ENCODE data around the gene GET4. TPM values are rescaled to one million over a fixed set of nuclear protein-coding genes. Genes with fewer than 3 reads are reported as not detected.

GET4 gene
- total RNA-seq, 1 donor from 2014 or later: 17.2 TPM

DNA sequence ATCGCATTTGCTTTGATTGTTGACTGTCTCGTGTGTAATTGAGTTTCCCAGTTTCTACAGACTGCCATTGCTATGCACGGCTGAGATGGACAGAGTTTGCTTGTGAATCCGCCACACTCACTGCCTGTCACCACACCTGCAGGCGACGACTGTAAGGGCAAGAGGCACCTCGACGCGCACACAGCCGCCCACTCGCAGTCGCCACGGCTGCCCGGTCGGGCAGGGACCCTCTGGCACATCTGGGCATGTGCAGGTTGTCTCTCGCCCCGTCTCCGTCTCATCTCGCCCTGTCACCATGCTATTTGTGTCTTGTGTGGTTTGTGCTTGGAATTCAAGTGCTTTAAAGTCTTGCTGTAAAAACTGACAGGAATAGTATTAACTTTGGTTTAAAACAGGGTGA lies 26.6 kb upstream of the GET4 start:
- no peaks in the 10 kb centered on the region for H3K4me1 ChIP-seq
- Mint-ChIP-seq H3K27ac (no peak overlapping the region), H3K36me3 (peaks cover 35% of the 10 kb centered on the region), H3K9me3 (peaks cover 3% of the 10 kb centered on the region), H3K4me1 (no peaks in the 10 kb centered on the region), H3K27me3 (ENCODE audit: insufficient read depth, low read depth) (peaks cover 2% of the 10 kb centered on the region), H3K4me3 (no peak overlapping the region)
- no peak for TF ChIP-seq EZH2phosphoT487 (IDR thresholded peaks at IDR 0.05)
- TF ChIP-seq, protein P1, sequence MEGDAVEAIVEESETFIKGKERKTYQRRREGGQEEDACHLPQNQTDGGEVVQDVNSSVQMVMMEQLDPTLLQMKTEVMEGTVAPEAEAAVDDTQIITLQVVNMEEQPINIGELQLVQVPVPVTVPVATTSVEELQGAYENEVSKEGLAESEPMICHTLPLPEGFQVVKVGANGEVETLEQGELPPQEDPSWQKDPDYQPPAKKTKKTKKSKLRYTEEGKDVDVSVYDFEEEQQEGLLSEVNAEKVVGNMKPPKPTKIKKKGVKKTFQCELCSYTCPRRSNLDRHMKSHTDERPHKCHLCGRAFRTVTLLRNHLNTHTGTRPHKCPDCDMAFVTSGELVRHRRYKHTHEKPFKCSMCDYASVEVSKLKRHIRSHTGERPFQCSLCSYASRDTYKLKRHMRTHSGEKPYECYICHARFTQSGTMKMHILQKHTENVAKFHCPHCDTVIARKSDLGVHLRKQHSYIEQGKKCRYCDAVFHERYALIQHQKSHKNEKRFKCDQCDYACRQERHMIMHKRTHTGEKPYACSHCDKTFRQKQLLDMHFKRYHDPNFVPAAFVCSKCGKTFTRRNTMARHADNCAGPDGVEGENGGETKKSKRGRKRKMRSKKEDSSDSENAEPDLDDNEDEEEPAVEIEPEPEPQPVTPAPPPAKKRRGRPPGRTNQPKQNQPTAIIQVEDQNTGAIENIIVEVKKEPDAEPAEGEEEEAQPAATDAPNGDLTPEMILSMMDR (IDR thresholded peaks at IDR 0.05): no peak
- no peak for TF ChIP-seq EZH2 (IDR thresholded peaks at IDR 0.05)
- H3K9me3 ChIP-seq (ENCODE audit: low read depth): no peaks in the 10 kb centered on the region
- DNase-seq (ENCODE audit: low spot score): no peak
- H2AFZ ChIP-seq (replicated peaks): no peak overlapping the region
- H3K36me3 ChIP-seq: no peaks in the 10 kb centered on the region
- no peak overlapping the region for H3K27ac ChIP-seq
- peaks cover 21% of the 10 kb centered on the region for H3K79me2 ChIP-seq (ENCODE audit: low read depth)
- no peak overlapping the region for H3K4me3 ChIP-seq
- H3K9ac ChIP-seq: no peak overlapping the region
- H3F3A ChIP-seq (ENCODE audit: low read depth): no peaks in the 10 kb centered on the region
- H3K27me3 ChIP-seq: no peaks in the 10 kb centered on the region
- no peaks in the 10 kb centered on the region for H4K20me1 ChIP-seq (ENCODE audit: low read depth)
- no peak overlapping the region for H3K4me2 ChIP-seq

DNA sequence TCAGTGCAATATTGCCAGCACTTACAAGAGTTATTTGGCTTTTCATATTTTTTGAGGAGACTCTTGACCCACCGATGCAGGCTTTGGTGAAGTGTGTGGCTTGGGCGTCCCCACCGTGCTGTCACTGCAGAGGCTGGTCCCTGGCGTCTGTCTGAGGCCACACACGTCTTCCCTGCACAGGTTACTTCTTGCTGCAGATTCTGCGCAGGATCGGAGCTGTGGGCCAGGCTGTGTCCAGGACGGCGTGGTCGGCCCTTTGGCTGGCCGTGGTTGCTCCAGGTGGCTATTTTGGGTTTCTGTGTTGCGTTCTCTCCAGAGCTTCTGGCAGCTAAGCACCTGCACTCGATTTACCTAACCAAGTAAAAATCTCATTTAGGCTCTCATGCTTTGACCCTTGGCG lies 25.1 kb upstream of the GET4 start:
- peaks cover 29% of the 10 kb centered on the region for H3K36me3 Mint-ChIP-seq

DNA sequence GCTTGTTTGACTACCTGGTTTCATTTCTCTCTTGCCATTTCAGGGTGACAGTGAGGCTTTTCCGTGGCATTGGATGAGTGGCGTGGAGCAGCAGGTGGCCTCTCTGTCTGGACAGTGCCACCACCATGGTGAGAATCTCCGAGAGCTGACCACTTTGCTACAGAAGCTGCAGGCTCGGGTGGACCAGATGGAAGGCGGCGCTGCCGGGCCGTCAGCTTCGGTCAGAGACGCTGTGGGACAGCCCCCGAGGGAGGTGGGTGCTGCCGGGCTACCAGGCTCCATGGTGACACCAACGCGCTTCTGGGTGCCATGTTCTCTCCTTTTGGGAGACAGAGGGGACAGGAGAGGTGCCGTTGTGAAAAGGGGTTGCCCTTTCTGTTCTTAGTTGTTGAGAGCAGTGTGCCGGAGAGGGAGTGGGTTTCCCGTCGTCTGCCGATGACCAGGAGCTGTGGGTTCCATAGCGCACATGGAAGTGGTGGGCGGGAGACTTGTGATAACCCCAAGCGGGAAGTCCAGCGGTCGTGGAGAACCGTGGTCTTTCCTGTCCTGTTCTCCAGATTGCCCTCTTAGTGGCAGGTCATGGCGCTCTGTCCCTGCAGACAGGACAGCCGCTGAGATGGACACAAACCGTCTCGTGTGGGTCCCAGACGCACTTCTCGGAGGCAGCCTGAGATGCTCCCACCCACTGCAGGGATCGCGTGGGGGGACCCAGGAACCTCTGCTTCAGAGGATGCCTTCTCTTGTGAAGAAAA lies 22.8 kb upstream of the GET4 start:
- Mint-ChIP-seq H3K9me3 (no peaks in the 10 kb centered on the region), H3K27ac (no peak overlapping the region), H3K36me3 (peaks cover 30% of the 10 kb centered on the region), H3K4me3 (no peak overlapping the region), H3K27me3 (ENCODE audit: insufficient read depth, low read depth) (peaks cover 2% of the 10 kb centered on the region), H3K4me1 (no peaks in the 10 kb centered on the region)
- H3K4me1 ChIP-seq: no peaks in the 10 kb centered on the region
- H3K36me3 ChIP-seq: no peaks in the 10 kb centered on the region
- no peaks in the 10 kb centered on the region for H3K9me3 ChIP-seq (ENCODE audit: low read depth)
- H3K79me2 ChIP-seq (ENCODE audit: low read depth): peaks cover 3% of the 10 kb centered on the region
- H4K20me1 ChIP-seq (ENCODE audit: low read depth): no peaks in the 10 kb centered on the region
- H3K4me2 ChIP-seq: no peak overlapping the region
- H3K27ac ChIP-seq: no peak overlapping the region
- no peak overlapping the region for H2AFZ ChIP-seq (replicated peaks)
- H3K27me3 ChIP-seq: no peaks in the 10 kb centered on the region
- H3F3A ChIP-seq (ENCODE audit: low read depth): no peaks in the 10 kb centered on the region
- H3K4me3 ChIP-seq: no peak overlapping the region
- no peak overlapping the region for H3K9ac ChIP-seq
- TF ChIP-seq EZH2phosphoT487 (IDR thresholded peaks at IDR 0.05) (no peak), EZH2 (IDR thresholded peaks at IDR 0.05) (no peak)
- TF ChIP-seq, protein P1 (IDR thresholded peaks at IDR 0.05): no peak
- DNase-seq (ENCODE audit: low spot score): no peak

More for the DNA sequence above, 25.1 kb upstream of the GET4 start:
- TF ChIP-seq, protein P1 (IDR thresholded peaks at IDR 0.05): no peak
- TF ChIP-seq EZH2phosphoT487 (IDR thresholded peaks at IDR 0.05) (no peak), EZH2 (IDR thresholded peaks at IDR 0.05) (no peak)
- DNase-seq (ENCODE audit: low spot score): no peak
- Histone ChIP-seq H3K9ac (no peak overlapping the region), H2AFZ (replicated peaks) (no peak overlapping the region), H3K79me2 (ENCODE audit: low read depth) (peaks cover 12% of the 10 kb centered on the region), H3K4me1 (no peaks in the 10 kb centered on the region), H4K20me1 (ENCODE audit: low read depth) (no peaks in the 10 kb centered on the region), H3K27me3 (no peaks in the 10 kb centered on the region), H3K9me3 (ENCODE audit: low read depth) (no peaks in the 10 kb centered on the region), H3F3A (ENCODE audit: low read depth) (no peaks in the 10 kb centered on the region), H3K27ac (no peak overlapping the region), H3K4me3 (no peak overlapping the region), H3K36me3 (no peaks in the 10 kb centered on the region), H3K4me2 (no peak overlapping the region)
- Mint-ChIP-seq H3K27ac (no peak overlapping the region), H3K4me3 (no peak overlapping the region), H3K4me1 (no peaks in the 10 kb centered on the region), H3K27me3 (ENCODE audit: insufficient read depth, low read depth) (peaks cover 2% of the 10 kb centered on the region), H3K9me3 (peaks cover 3% of the 10 kb centered on the region)
